Measurements from ENCODE around the gene AFMID. TPM values are rescaled to one million over a fixed set of nuclear protein-coding genes. Genes with fewer than 3 reads are reported as not detected.

The AFMID gene
- polyA plus RNA-seq, 4 donors = 24.0 to 61.7 (median 38.7) TPM

- DNase-seq (no peak), FAIRE-seq (no peak)
- Histone ChIP-seq H3K4me3 (ENCODE audit: low read depth in 1 of 3, low read length in 3 of 3) (no peak overlapping the region), H3K4me1 (ENCODE audit: control insufficient read depth in 3 of 3, insufficient read depth in 2 of 3, low read depth in 1 of 3, low read length in 2 of 3) (peaks cover 0 to 4% (median 0%) of the 10 kb centered on the region in 3 donors), H3K9me3 (ENCODE audit: control insufficient read depth in 2 of 2, insufficient read depth in 1 of 2, low read depth in 1 of 2, low read length in 1 of 2) (no peaks in the 10 kb centered on the region), H3K36me3 (ENCODE audit: control insufficient read depth in 3 of 3, insufficient read depth in 2 of 3, low read depth in 1 of 3, low read length in 3 of 3) (peaks cover 0 to 23% (median 0%) of the 10 kb centered on the region in 3 donors), H3K27ac (ENCODE audit: low read depth in 1 of 3, low read length in 2 of 3) (no peak overlapping the region), H3K27me3 (ENCODE audit: control insufficient read depth in 3 of 3, insufficient read depth in 3 of 3, low read length in 3 of 3) (peaks cover 2 to 32% (median 19%) of the 10 kb centered on the region in 3 donors)
- WGBS, 3 donors = 71 to 89% (median 76%) methylated on average over 10 of the region's 10 CpGs
Measured at GRCh38 chr17:78227455-78227916, 40.3 kb downstream of the AFMID start.

GRCh38 chr17:78228176-78228575 is 41.0 kb downstream of the AFMID start:
- H3K4me1 ChIP-seq (ENCODE audit: control insufficient read depth in 3 of 3, insufficient read depth in 2 of 3, low read depth in 1 of 3, low read length in 2 of 3) = peaks cover 0 to 4% (median 0%) of the 10 kb centered on the region in 3 donors
- 77 to 88% (median 82%) methylated on average over 4 of the region's 4 CpGs for WGBS, 3 donors
- H3K27ac ChIP-seq (ENCODE audit: low read depth in 1 of 3, low read length in 2 of 3) = no peak overlapping the region
- H3K9me3 ChIP-seq (ENCODE audit: control insufficient read depth in 2 of 2, insufficient read depth in 1 of 2, low read depth in 1 of 2, low read length in 1 of 2) = no peaks in the 10 kb centered on the region
- DNase-seq = no peak
- H3K4me3 ChIP-seq (ENCODE audit: low read depth in 1 of 3, low read length in 3 of 3) = no peak overlapping the region
- peaks cover 0 to 18% (median 0%) of the 10 kb centered on the region in 3 donors for H3K36me3 ChIP-seq (ENCODE audit: control insufficient read depth in 3 of 3, insufficient read depth in 2 of 3, low read depth in 1 of 3, low read length in 3 of 3)
- FAIRE-seq = no peak
- peaks cover 2 to 38% (median 24%) of the 10 kb centered on the region in 3 donors for H3K27me3 ChIP-seq (ENCODE audit: control insufficient read depth in 3 of 3, insufficient read depth in 3 of 3, low read length in 3 of 3)

GRCh38 chr17:78230252-78230962 is 43.2 kb downstream of the AFMID start:
- no peaks in the 10 kb centered on the region for H3K36me3 ChIP-seq (ENCODE audit: control insufficient read depth in 3 of 3, insufficient read depth in 2 of 3, low read depth in 1 of 3, low read length in 3 of 3)
- H3K27ac ChIP-seq (ENCODE audit: low read depth in 1 of 3, low read length in 2 of 3) = no peak overlapping the region
- WGBS, 3 donors = 8 to 45% (median 16%) methylated on average over 13 of the region's 13 CpGs
- no peak overlapping the region for H3K4me3 ChIP-seq (ENCODE audit: low read depth in 1 of 3, low read length in 3 of 3)
- H3K27me3 ChIP-seq (ENCODE audit: control insufficient read depth in 3 of 3, insufficient read depth in 3 of 3, low read length in 3 of 3) = peaks cover 2 to 42% (median 24%) of the 10 kb centered on the region in 3 donors
- no peaks in the 10 kb centered on the region for H3K9me3 ChIP-seq (ENCODE audit: control insufficient read depth in 2 of 2, insufficient read depth in 1 of 2, low read depth in 1 of 2, low read length in 1 of 2)
- no peak for DNase-seq
- peaks cover 0 to 4% (median 0%) of the 10 kb centered on the region in 3 donors for H3K4me1 ChIP-seq (ENCODE audit: control insufficient read depth in 3 of 3, insufficient read depth in 2 of 3, low read depth in 1 of 3, low read length in 2 of 3)
- no peak for FAIRE-seq

- Histone ChIP-seq H3K27ac (ENCODE audit: low read depth in 1 of 3, low read length in 2 of 3) (no peak within 1 kb of the TSS), H3K4me1 (ENCODE audit: control insufficient read depth in 3 of 3, insufficient read depth in 2 of 3, low read depth in 1 of 3, low read length in 2 of 3) (peaks cover 0 to 4% (median 0%) of the 10 kb centered on the region in 3 donors), H3K9me3 (ENCODE audit: control insufficient read depth in 2 of 2, insufficient read depth in 1 of 2, low read depth in 1 of 2, low read length in 1 of 2) (no peaks in the 10 kb centered on the region), H3K4me3 (ENCODE audit: low read depth in 1 of 3, low read length in 3 of 3) (no peak within 1 kb of the TSS), H3K36me3 (ENCODE audit: control insufficient read depth in 3 of 3, insufficient read depth in 2 of 3, low read depth in 1 of 3, low read length in 3 of 3) (no peaks in the 10 kb centered on the region), H3K27me3 (ENCODE audit: control insufficient read depth in 3 of 3, insufficient read depth in 3 of 3, low read length in 3 of 3) (peaks cover 2 to 42% (median 24%) of the 10 kb centered on the region in 3 donors)
- FAIRE-seq (no peak), DNase-seq (no peak)
- WGBS, 3 donors = 22 to 35% (median 26%) methylated on average over 32 to 52 of the region's 52 CpGs
Measured at GRCh38 chr17:78230996-78231935, 44.1 kb downstream of the AFMID start, which contains the start of gene TMEM235. Gene TMEM235, plus strand, starts transcription at chr17:78231631. Its CDS starts 393 bp downstream, at chr17:78232024.

- H3K4me1 ChIP-seq (ENCODE audit: control insufficient read depth in 3 of 3, insufficient read depth in 2 of 3, low read depth in 1 of 3, low read length in 2 of 3) = peaks cover 0 to 4% (median 0%) of the 10 kb centered on the region in 3 donors
- peaks cover 2 to 42% (median 24%) of the 10 kb centered on the region in 3 donors for H3K27me3 ChIP-seq (ENCODE audit: control insufficient read depth in 3 of 3, insufficient read depth in 3 of 3, low read length in 3 of 3)
- FAIRE-seq (no peak), DNase-seq (no peak)
- H3K9me3 ChIP-seq (ENCODE audit: control insufficient read depth in 2 of 2, insufficient read depth in 1 of 2, low read depth in 1 of 2, low read length in 1 of 2) = no peaks in the 10 kb centered on the region
- H3K36me3 ChIP-seq (ENCODE audit: control insufficient read depth in 3 of 3, insufficient read depth in 2 of 3, low read depth in 1 of 3, low read length in 3 of 3) = no peaks in the 10 kb centered on the region
- H3K4me3 ChIP-seq (ENCODE audit: low read depth in 1 of 3, low read length in 3 of 3) = no peak overlapping the region
- no peak overlapping the region for H3K27ac ChIP-seq (ENCODE audit: low read depth in 1 of 3, low read length in 2 of 3)
- WGBS, 3 donors = 12 to 22% (median 17%) methylated on average over 27 to 55 of the region's 55 CpGs
Measured at GRCh38 chr17:78231991-78232858, 45.1 kb downstream of the AFMID start.

- 84 to 89% (median 88%) methylated on average over 2 of the region's 2 CpGs for WGBS, 3 donors
- DNase-seq = no peak
- FAIRE-seq = no peak
Measured at GRCh38 chr17:78232859-78233173, 45.7 kb downstream of the AFMID start.

GRCh38 chr17:78233678-78234077 is 46.5 kb downstream of the AFMID start:
- FAIRE-seq = no peak

More at GRCh38 chr17:78232859-78233173, 45.7 kb downstream of the AFMID start:
- H3K4me1 ChIP-seq (ENCODE audit: control insufficient read depth in 3 of 3, insufficient read depth in 2 of 3, low read depth in 1 of 3, low read length in 2 of 3) = peaks cover 0 to 4% (median 0%) of the 10 kb centered on the region in 3 donors
- H3K4me3 ChIP-seq (ENCODE audit: low read depth in 1 of 3, low read length in 3 of 3) = no peak overlapping the region
- no peak overlapping the region for H3K27ac ChIP-seq (ENCODE audit: low read depth in 1 of 3, low read length in 2 of 3)
- no peaks in the 10 kb centered on the region for H3K9me3 ChIP-seq (ENCODE audit: control insufficient read depth in 2 of 2, insufficient read depth in 1 of 2, low read depth in 1 of 2, low read length in 1 of 2)
- H3K36me3 ChIP-seq (ENCODE audit: control insufficient read depth in 3 of 3, insufficient read depth in 2 of 3, low read depth in 1 of 3, low read length in 3 of 3) = no peaks in the 10 kb centered on the region
- peaks cover 2 to 42% (median 24%) of the 10 kb centered on the region in 3 donors for H3K27me3 ChIP-seq (ENCODE audit: control insufficient read depth in 3 of 3, insufficient read depth in 3 of 3, low read length in 3 of 3)

More at GRCh38 chr17:78233678-78234077, 46.5 kb downstream of the AFMID start:
- Histone ChIP-seq H3K36me3 (ENCODE audit: control insufficient read depth in 3 of 3, insufficient read depth in 2 of 3, low read depth in 1 of 3, low read length in 3 of 3) (no peaks in the 10 kb centered on the region), H3K27me3 (ENCODE audit: control insufficient read depth in 3 of 3, insufficient read depth in 3 of 3, low read length in 3 of 3) (peaks cover 2 to 37% (median 24%) of the 10 kb centered on the region in 3 donors), H3K27ac (ENCODE audit: low read depth in 1 of 3, low read length in 2 of 3) (no peak overlapping the region), H3K4me1 (ENCODE audit: control insufficient read depth in 3 of 3, insufficient read depth in 2 of 3, low read depth in 1 of 3, low read length in 2 of 3) (peaks cover 0 to 4% (median 0%) of the 10 kb centered on the region in 3 donors), H3K9me3 (ENCODE audit: control insufficient read depth in 2 of 2, insufficient read depth in 1 of 2, low read depth in 1 of 2, low read length in 1 of 2) (no peaks in the 10 kb centered on the region), H3K4me3 (ENCODE audit: low read depth in 1 of 3, low read length in 3 of 3) (no peak overlapping the region)
- 85 to 92% (median 91%) methylated on average over 8 to 10 of the region's 10 CpGs for WGBS, 3 donors
- no peak for DNase-seq

Measured in small intestine (tissue), 7 donors.